PFSK-1 (cell line): ENCODE measurements around the gene HBS1L.

Experiments
- FOXP2 ChIP-seq: optimal IDR thresholded peaks from 2 replicates; pipeline ENCODE3; 2011; ENCODE audit warnings: borderline replicate concordance, control low read depth, inconsistent platforms; ENCODE audit not compliant: insufficient read depth; ENCODE audit errors: extremely low read length, extremely low read depth
- POLR2AphosphoS5 ChIP-seq: IDR thresholded peaks from 2 replicates; pipeline ENCODE4 v1.6.1; 2012; ENCODE audit warnings: low read depth, mild to moderate bottlenecking, control low read depth, low read length, moderate library complexity
- SIN3A ChIP-seq: IDR thresholded peaks from 2 replicates; pipeline ENCODE4 v1.6.1; 2012; ENCODE audit warnings: mild to moderate bottlenecking, low read length, moderate library complexity, borderline replicate concordance; ENCODE audit not compliant: insufficient read depth
- TAF1 ChIP-seq: IDR thresholded peaks from 2 replicates; pipeline ENCODE4 v1.6.1; 2012; ENCODE audit warnings: low read length, control low read depth, borderline replicate concordance; ENCODE audit not compliant: insufficient read depth
- TF ChIP-seq, protein P1 (sequence below), 2 experiments: IDR thresholded peaks; 2 replicates each; pipeline versions ENCODE4 v1.6.1 to v1.8.0; 2011 to 2012; ENCODE audit warnings: low read depth in 2 of 2, low read length in 2 of 2, control low read depth in 1 of 2, inconsistent platforms in 1 of 2, mild to moderate bottlenecking in 1 of 2, moderate library complexity in 1 of 2; ENCODE audit not compliant: insufficient read depth in 1 of 2

HBS1L gene

DNA sequence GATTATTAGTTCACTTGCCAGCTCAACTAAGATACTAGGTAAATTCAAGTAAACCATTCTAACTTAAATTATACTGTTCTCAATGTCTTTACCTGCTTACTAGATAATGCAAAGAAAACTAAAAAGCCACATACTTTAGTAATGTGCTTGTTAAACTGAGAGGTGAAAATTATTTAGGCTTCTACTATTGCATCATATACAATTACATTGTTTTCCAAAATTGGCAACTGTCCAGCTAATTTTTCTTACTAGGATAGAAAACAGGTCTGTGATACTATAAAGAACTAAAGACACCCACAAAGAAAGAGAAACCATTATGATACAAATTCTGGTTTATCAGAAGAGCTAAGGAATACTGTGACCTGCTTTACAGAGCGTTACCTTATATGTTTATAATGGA, 59.1 kb downstream of the HBS1L start:
- TF ChIP-seq POLR2AphosphoS5 (no peak), TAF1 (no peak), SIN3A (no peak), FOXP2 (no peak)
- TF ChIP-seq, protein P1, sequence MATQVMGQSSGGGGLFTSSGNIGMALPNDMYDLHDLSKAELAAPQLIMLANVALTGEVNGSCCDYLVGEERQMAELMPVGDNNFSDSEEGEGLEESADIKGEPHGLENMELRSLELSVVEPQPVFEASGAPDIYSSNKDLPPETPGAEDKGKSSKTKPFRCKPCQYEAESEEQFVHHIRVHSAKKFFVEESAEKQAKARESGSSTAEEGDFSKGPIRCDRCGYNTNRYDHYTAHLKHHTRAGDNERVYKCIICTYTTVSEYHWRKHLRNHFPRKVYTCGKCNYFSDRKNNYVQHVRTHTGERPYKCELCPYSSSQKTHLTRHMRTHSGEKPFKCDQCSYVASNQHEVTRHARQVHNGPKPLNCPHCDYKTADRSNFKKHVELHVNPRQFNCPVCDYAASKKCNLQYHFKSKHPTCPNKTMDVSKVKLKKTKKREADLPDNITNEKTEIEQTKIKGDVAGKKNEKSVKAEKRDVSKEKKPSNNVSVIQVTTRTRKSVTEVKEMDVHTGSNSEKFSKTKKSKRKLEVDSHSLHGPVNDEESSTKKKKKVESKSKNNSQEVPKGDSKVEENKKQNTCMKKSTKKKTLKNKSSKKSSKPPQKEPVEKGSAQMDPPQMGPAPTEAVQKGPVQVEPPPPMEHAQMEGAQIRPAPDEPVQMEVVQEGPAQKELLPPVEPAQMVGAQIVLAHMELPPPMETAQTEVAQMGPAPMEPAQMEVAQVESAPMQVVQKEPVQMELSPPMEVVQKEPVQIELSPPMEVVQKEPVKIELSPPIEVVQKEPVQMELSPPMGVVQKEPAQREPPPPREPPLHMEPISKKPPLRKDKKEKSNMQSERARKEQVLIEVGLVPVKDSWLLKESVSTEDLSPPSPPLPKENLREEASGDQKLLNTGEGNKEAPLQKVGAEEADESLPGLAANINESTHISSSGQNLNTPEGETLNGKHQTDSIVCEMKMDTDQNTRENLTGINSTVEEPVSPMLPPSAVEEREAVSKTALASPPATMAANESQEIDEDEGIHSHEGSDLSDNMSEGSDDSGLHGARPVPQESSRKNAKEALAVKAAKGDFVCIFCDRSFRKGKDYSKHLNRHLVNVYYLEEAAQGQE (IDR thresholded peaks at IDR 0.05; ENCODE audit: insufficient read depth in 1 of 2, low read depth in 2 of 2, low read length in 2 of 2) = no peak

- TF ChIP-seq, protein P1 (IDR thresholded peaks at IDR 0.05; ENCODE audit: insufficient read depth in 1 of 2, low read depth in 2 of 2, low read length in 2 of 2) = no peak
- TF ChIP-seq TAF1 = no peak
- no peak for TF ChIP-seq SIN3A
- no peak for TF ChIP-seq POLR2AphosphoS5
- TF ChIP-seq FOXP2 = no peak
These were observed 60.2 kb downstream of the HBS1L start for GRCh38 chr6:134994431-134994830.

- TF ChIP-seq POLR2AphosphoS5 (no peak), SIN3A (no peak), TAF1 (no peak), FOXP2 (no peak)
- TF ChIP-seq, protein P1 (IDR thresholded peaks at IDR 0.05; ENCODE audit: insufficient read depth in 1 of 2, low read depth in 2 of 2, low read length in 2 of 2) = no peak
These were observed 62.5 kb downstream of the HBS1L start for GRCh38 chr6:134992155-134992554.

DNA sequence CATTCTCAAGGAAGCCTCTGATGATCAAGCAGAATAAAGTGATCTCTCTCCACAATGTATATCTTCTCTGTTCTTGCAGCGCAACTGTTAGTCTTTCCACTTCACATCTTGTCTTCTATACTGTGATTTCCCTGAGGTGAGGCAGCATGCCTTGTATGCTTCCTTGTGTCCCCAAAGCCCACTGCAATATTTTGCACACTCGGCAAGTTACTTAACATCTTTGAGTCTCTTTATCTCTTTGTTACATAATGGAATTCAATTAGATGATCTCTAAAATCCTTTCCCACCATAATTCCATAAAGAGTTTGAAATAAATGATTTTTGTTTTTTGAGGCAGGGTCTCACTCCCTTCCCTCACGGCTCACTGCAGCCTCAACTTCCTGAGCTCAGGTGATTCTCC, 64.4 kb downstream of the HBS1L start:
- TF ChIP-seq, protein P1 (IDR thresholded peaks at IDR 0.05; ENCODE audit: insufficient read depth in 1 of 2, low read depth in 2 of 2, low read length in 2 of 2) = no peak
- TF ChIP-seq SIN3A = no peak
- TF ChIP-seq POLR2AphosphoS5 = no peak
- no peak for TF ChIP-seq TAF1
- no peak for TF ChIP-seq FOXP2

GRCh38 chr6:134984821-134985220, 69.8 kb downstream of the HBS1L start:
- TF ChIP-seq FOXP2 = no peak
- no peak for TF ChIP-seq POLR2AphosphoS5

DNA sequence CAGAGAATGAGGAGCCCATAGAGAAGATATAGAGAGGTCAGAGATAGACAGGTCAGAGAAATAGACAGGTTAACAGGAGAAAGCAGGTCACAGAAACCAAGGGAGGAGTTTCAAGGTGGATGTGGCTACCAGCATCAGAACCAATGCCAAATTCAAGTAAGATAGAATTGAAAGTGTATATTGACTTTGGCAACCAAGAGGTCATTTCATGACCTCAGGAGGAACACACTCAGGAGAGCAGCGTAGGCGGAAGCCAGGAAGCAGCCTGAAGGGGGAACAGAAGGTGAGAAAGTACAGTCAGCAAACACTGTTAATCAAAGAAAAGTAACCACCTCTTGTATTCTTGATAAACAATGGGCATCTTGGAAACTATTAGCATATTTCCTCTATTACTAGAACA, 70.8 kb downstream of the HBS1L start:
- no peak for TF ChIP-seq POLR2AphosphoS5
